Measurements from ENCODE around the gene LENG8. TPM values are rescaled to one million over a fixed set of nuclear protein-coding genes. Genes with fewer than 3 reads are reported as not detected.
A peak's percentile ranks its signal among the peaks of the same experiment; 100 is the strongest.
"Not testable (repeated sequence)": the region's sequence is repeated elsewhere in the genome, so short reads cannot be mapped to it uniquely, and the experiment has no call there.

The LENG8 gene
- total and polyA plus RNA-seq, 4 experiments from 2014 or later: 3.1 to 565 (median 273) TPM

GRCh38 chr19:54506079-54506478, 57.1 kb downstream of the LENG8 start:
- Mint-ChIP-seq H3K27me3 (peaks cover 14 to 17% of the 10 kb centered on the region in 2 donors), H3K9me3 (peaks cover 0 to 2% (median 0%) of the 10 kb centered on the region in 8 donors), H3K27ac (peak overlapping the region in 2 of 7 donors; percentile 13 to 46), H3K36me3 (no peaks in the 10 kb centered on the region), H3K4me3 (peak overlapping the region in 6 of 8 donors; percentile 3 to 70 (median 20)), H3K4me1 (peaks cover 2 to 32% (median 13%) of the 10 kb centered on the region in 4 donors)
- Histone ChIP-seq H3K27me3 (ENCODE audit: insufficient read depth, low read length) (no peaks in the 10 kb centered on the region), H3K4me3 (ENCODE audit: low read length in 2 of 2) (no peak overlapping the region), H3K9me3 (ENCODE audit: control insufficient read depth in 1 of 2, low read length in 2 of 2) (no peaks in the 10 kb centered on the region), H3K36me3 (ENCODE audit: insufficient read depth, low read length) (no peaks in the 10 kb centered on the region), H3K4me1 (ENCODE audit: insufficient read depth, low read length) (peaks cover 25% of the 10 kb centered on the region), H3K27ac (ENCODE audit: low read depth, low read length) (no peak overlapping the region)
- ChIA-PET CTCF (ENCODE audit: partially characterized antibody) (interaction anchor here (0.7 to 1.6 kb wide), 3 partner anchors 25 to 95 kb away, joined by 3 to 7 read pairs (median 6); no protein-coding TSS in a partner anchor), POLR2A (ENCODE audit: partially characterized antibody) (interaction anchor here (0.9 kb wide), 1 partner anchor 43 kb away, joined by 3 read pairs; the partner anchor contains the start of gene LENG9)
- intact Hi-C loops (cut with micrococcal nuclease): no loop called here
- DNase-seq: no peak

DNA sequence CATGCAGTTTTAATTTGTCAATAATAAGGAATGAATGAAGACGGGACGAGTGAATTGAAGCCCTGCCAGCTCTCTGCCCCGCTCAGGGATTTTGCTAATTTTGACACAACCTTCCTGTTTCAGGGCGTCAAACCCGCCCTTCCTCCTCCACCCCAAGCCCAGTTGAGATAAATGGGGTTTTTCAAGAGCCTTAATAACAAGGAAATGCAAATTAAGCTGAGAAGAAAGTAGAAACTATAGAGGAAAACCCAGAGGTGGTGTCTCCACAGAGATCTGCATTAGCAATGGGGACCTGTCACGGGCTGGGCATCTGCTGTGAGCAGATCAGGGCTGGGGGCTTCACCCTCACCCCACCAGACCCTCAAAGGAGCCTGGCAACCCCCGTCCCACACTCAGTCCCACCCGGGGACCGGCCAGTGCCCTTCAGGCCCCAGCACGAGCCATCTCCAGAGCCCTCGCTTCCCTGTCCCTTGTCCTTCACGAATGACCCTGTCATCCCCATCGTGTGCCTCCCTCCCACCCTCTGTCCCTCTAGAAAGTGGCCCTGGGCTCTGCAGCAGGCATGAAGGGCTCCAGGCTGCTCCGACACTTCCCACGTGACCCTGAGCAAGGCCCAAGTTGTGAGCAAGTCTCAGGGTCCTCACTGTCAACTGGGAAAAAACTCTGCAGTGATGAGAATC, 58.2 kb downstream of the LENG8 start:
- Mint-ChIP-seq H3K4me3 (peak overlapping the region; percentile 17 to 73 (median 62)), H3K27me3 (peaks cover 14% of the 10 kb centered on the region in 2 donors), H3K4me1 (peaks cover 2 to 32% (median 13%) of the 10 kb centered on the region in 4 donors), H3K27ac (peak overlapping the region in 4 of 7 donors; percentile 1 to 87 (median 30))
- DNase-seq; H3K27me3 ChIP-seq (ENCODE audit: insufficient read depth, low read length); H3K36me3 ChIP-seq (ENCODE audit: insufficient read depth, low read length); intact Hi-C loops (cut with micrococcal nuclease); H3K4me3 ChIP-seq (ENCODE audit: low read length in 2 of 2); POLR2A ChIA-PET (ENCODE audit: partially characterized antibody); H3K9me3 ChIP-seq (ENCODE audit: control insufficient read depth in 1 of 2, low read length in 2 of 2); H3K9me3 Mint-ChIP-seq; H3K36me3 Mint-ChIP-seq; H3K27ac ChIP-seq (ENCODE audit: low read depth, low read length): not testable (repeated sequence)
- peaks cover 25% of the 10 kb centered on the region for H3K4me1 ChIP-seq (ENCODE audit: insufficient read depth, low read length)
- CTCF ChIA-PET (ENCODE audit: partially characterized antibody): interaction anchor here (1.2 to 1.6 kb wide), 2 partner anchors 26 to 28 kb away, joined by 6 to 7 read pairs; no protein-coding TSS in a partner anchor

- no peak for DNase-seq
- Mint-ChIP-seq H3K9me3 (peaks cover 0 to 2% (median 0%) of the 10 kb centered on the region in 8 donors), H3K27me3 (peaks cover 10 to 14% of the 10 kb centered on the region in 2 donors), H3K4me3 (peak overlapping the region in 1 of 8 donors; percentile 62), H3K27ac (peak overlapping the region in 1 of 7 donors; percentile 46), H3K4me1 (peaks cover 2 to 27% (median 13%) of the 10 kb centered on the region in 4 donors), H3K36me3 (no peaks in the 10 kb centered on the region)
- no peak overlapping the region for H3K27ac ChIP-seq (ENCODE audit: low read depth, low read length)
- peaks cover 25% of the 10 kb centered on the region for H3K4me1 ChIP-seq (ENCODE audit: insufficient read depth, low read length)
- CTCF ChIA-PET (ENCODE audit: partially characterized antibody): no interaction called here
- no peak overlapping the region for H3K4me3 ChIP-seq (ENCODE audit: low read length in 2 of 2)
- POLR2A ChIA-PET (ENCODE audit: partially characterized antibody): no interaction called here
- no peaks in the 10 kb centered on the region for H3K36me3 ChIP-seq (ENCODE audit: insufficient read depth, low read length)
- H3K9me3 ChIP-seq (ENCODE audit: control insufficient read depth in 1 of 2, low read length in 2 of 2): no peaks in the 10 kb centered on the region
- no peaks in the 10 kb centered on the region for H3K27me3 ChIP-seq (ENCODE audit: insufficient read depth, low read length)
- intact Hi-C loops (cut with micrococcal nuclease): no loop called here
Measured at GRCh38 chr19:54507824-54508223, 58.8 kb downstream of the LENG8 start.

GRCh38 chr19:54508487-54508886, 59.5 kb downstream of the LENG8 start:
- H3K36me3 Mint-ChIP-seq; H3K36me3 ChIP-seq (ENCODE audit: insufficient read depth, low read length); H3K4me3 ChIP-seq (ENCODE audit: low read length in 2 of 2); H3K9me3 Mint-ChIP-seq; CTCF ChIA-PET (ENCODE audit: partially characterized antibody); H3K27ac ChIP-seq (ENCODE audit: low read depth, low read length); intact Hi-C loops (cut with micrococcal nuclease); DNase-seq; H3K4me3 Mint-ChIP-seq; H3K9me3 ChIP-seq (ENCODE audit: control insufficient read depth in 1 of 2, low read length in 2 of 2); H3K27me3 ChIP-seq (ENCODE audit: insufficient read depth, low read length); POLR2A ChIA-PET (ENCODE audit: partially characterized antibody); H3K27ac Mint-ChIP-seq: not testable (repeated sequence)
- H3K4me1 ChIP-seq (ENCODE audit: insufficient read depth, low read length): peaks cover 25% of the 10 kb centered on the region
- Mint-ChIP-seq H3K4me1 (peaks cover 2 to 27% (median 13%) of the 10 kb centered on the region in 4 donors), H3K27me3 (peaks cover 10 to 14% of the 10 kb centered on the region in 2 donors)

DNA sequence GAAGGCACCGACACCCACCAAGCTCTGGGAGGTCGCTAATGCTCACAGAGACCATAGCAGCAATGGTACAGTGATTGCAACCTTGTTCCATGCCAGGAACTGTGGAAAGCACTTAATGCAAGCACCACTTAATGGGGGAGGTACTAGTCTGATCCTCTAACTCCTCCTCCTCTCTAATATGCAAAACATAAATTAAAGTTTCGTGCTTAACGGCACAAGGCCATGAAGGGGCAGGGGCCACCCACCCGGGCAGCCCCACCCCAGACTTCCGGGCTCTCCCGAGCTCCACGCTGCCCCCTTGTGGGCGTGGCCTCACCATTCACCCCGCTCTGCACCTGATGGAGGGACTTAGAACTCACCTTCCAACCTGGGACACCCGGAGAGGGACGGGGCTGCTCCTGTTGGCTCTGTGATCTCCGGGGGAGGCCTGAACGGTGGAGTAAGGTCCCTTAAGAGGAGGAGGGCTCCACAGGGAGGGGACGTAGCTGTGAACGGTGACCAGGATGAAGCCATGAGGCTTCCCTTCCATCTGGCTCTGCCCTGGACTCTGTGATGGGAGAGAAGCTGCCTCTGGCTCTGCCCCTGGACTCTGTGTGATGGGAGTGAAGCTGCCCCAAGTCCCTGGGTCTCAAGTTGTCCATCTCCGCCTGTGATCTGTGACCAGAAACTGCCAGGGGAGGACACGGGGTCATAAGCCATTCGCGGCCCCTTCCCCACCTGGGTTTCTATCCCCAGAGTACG, 60.4 kb downstream of the LENG8 start:
- peaks cover 25% of the 10 kb centered on the region for H3K4me1 ChIP-seq (ENCODE audit: insufficient read depth, low read length)
- CTCF ChIA-PET (ENCODE audit: partially characterized antibody); H3K27me3 ChIP-seq (ENCODE audit: insufficient read depth, low read length); H3K9me3 ChIP-seq (ENCODE audit: control insufficient read depth in 1 of 2, low read length in 2 of 2); H3K4me3 ChIP-seq (ENCODE audit: low read length in 2 of 2); H3K9me3 Mint-ChIP-seq; H3K36me3 Mint-ChIP-seq; H3K27ac ChIP-seq (ENCODE audit: low read depth, low read length); intact Hi-C loops (cut with micrococcal nuclease); H3K4me3 Mint-ChIP-seq; H3K27ac Mint-ChIP-seq; H3K36me3 ChIP-seq (ENCODE audit: insufficient read depth, low read length); POLR2A ChIA-PET (ENCODE audit: partially characterized antibody): not testable (repeated sequence)
- Mint-ChIP-seq H3K4me1 (peaks cover 2 to 27% (median 13%) of the 10 kb centered on the region in 4 donors), H3K27me3 (peaks cover 9 to 12% of the 10 kb centered on the region in 2 donors)
- DNase-seq: peak in 2 of 5 donors; percentile 5 to 10

Other genes with a start within 250 kb of the LENG8 start
- gene RPS9, start 248.3 kb upstream of the LENG8 start, total RNA-seq: 1,000 to 10,000 TPM; 1,117 to 1,127 TPM
- 1,000 to 10,000 TPM in 1 of 2 donors, 100 to 1,000 TPM in 1; 924 to 1,042 TPM for gene RPS9, start 248.3 kb upstream of the LENG8 start, polyA plus RNA-seq
- gene LILRB3, start 226.2 kb upstream of the LENG8 start, total RNA-seq: 1 to 10 TPM; 8.8 to 9.1 TPM
- gene LILRB3, start 226.2 kb upstream of the LENG8 start, polyA plus RNA-seq: 1 to 10 TPM in 1 of 2 donors, under 1 TPM in 1; 0.97 to 5.8 TPM
- 1 to 10 TPM in 1 of 2 experiments, under 1 TPM in 1; 0.73 to 1.2 TPM for gene LILRA6, start 206.4 kb upstream of the LENG8 start, total RNA-seq
- gene LILRA6, start 206.4 kb upstream of the LENG8 start, polyA plus RNA-seq: 1 to 10 TPM in 1 of 2 donors, not detected in 1; 2.9 TPM
- under 1 TPM; 0.47 to 0.52 TPM for gene LILRB5, start 191.9 kb upstream of the LENG8 start, total RNA-seq
- not detected for gene LILRB5, start 191.9 kb upstream of the LENG8 start, polyA plus RNA-seq
- 1 to 10 TPM in 1 of 2 experiments, under 1 TPM in 1; 0.58 to 1.2 TPM for gene LILRB2, start 168.1 kb upstream of the LENG8 start, total RNA-seq
- not detected for gene LILRB2, start 168.1 kb upstream of the LENG8 start, polyA plus RNA-seq
- gene LILRA5, start 136.0 kb upstream of the LENG8 start, total RNA-seq: under 1 TPM; 0.36 to 0.38 TPM
- gene LILRA5, start 136.0 kb upstream of the LENG8 start, polyA plus RNA-seq: not detected
- not detected for gene LILRA4, start 110.0 kb upstream of the LENG8 start, total RNA-seq
- under 1 TPM in 1 of 2 donors, not detected in 1; 0.45 TPM for gene LILRA4, start 110.0 kb upstream of the LENG8 start, polyA plus RNA-seq
- 10 to 100 TPM; 57.6 to 59.8 TPM for gene LAIR1, start 84.3 kb upstream of the LENG8 start, total RNA-seq
- gene LAIR1, start 84.3 kb upstream of the LENG8 start, polyA plus RNA-seq: 10 to 100 TPM; 23.1 to 60.5 TPM
- gene TTYH1, start 33.7 kb upstream of the LENG8 start, total RNA-seq: not detected
- gene TTYH1, start 33.7 kb upstream of the LENG8 start, polyA plus RNA-seq: under 1 TPM in 1 of 2 donors, not detected in 1; 0.29 TPM
- gene LENG9, start 14.6 kb downstream of the LENG8 start, total RNA-seq: 1 to 10 TPM; 7.2 to 7.3 TPM
- gene LENG9, start 14.6 kb downstream of the LENG8 start, polyA plus RNA-seq: under 1 TPM in 1 of 2 donors, not detected in 1; 0.59 TPM
- gene CDC42EP5, start 24.1 kb downstream of the LENG8 start, total RNA-seq: not detected
- gene CDC42EP5, start 24.1 kb downstream of the LENG8 start, polyA plus RNA-seq: not detected
- gene LAIR2, start 53.6 kb downstream of the LENG8 start, total RNA-seq: under 1 TPM; 0.81 to 0.97 TPM
- 10 to 100 TPM; 15.9 to 27.9 TPM for gene LAIR2, start 53.6 kb downstream of the LENG8 start, polyA plus RNA-seq
- gene LILRA2, start 124.6 kb downstream of the LENG8 start, total RNA-seq: under 1 TPM; 0.35 to 0.47 TPM
- not detected for gene LILRA2, start 124.6 kb downstream of the LENG8 start, polyA plus RNA-seq
- not detected for gene LILRA1, start 144.4 kb downstream of the LENG8 start, total RNA-seq
- gene LILRA1, start 144.4 kb downstream of the LENG8 start, polyA plus RNA-seq: not detected
- gene LILRB1, start 181.3 kb downstream of the LENG8 start, total RNA-seq: 1 to 10 TPM in 1 of 2 experiments, under 1 TPM in 1; 0.64 to 1.6 TPM
- under 1 TPM in 1 of 2 donors, not detected in 1; 0.34 TPM for gene LILRB1, start 181.3 kb downstream of the LENG8 start, polyA plus RNA-seq
- 1 to 10 TPM; 3.2 to 3.5 TPM for gene LILRB4, start 213.8 kb downstream of the LENG8 start, total RNA-seq
- gene LILRB4, start 213.8 kb downstream of the LENG8 start, polyA plus RNA-seq: not detected

All from CD4-positive, alpha-beta memory T cell (primary cell).